Measurements from ENCODE around the gene REG1A.

REG1A gene

DNA sequence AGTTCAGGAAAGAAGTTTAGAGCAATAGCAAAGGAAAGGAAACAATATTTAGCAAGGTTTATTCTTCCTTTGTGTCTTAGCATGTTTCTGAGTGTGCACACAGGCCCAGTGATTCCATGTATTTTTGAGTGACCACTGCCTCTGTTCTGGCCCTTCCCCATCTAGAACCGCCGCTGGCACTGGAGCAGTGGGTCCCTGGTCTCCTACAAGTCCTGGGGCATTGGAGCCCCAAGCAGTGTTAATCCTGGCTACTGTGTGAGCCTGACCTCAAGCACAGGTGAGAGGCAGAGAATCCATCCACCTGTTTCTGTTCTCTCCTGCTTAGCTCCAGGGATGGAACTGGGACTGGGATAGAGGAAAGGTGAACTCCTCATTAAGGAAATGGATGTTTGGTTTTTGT is 2.4 kb downstream of the REG1A start:
- TF ChIP-seq, protein P1, sequence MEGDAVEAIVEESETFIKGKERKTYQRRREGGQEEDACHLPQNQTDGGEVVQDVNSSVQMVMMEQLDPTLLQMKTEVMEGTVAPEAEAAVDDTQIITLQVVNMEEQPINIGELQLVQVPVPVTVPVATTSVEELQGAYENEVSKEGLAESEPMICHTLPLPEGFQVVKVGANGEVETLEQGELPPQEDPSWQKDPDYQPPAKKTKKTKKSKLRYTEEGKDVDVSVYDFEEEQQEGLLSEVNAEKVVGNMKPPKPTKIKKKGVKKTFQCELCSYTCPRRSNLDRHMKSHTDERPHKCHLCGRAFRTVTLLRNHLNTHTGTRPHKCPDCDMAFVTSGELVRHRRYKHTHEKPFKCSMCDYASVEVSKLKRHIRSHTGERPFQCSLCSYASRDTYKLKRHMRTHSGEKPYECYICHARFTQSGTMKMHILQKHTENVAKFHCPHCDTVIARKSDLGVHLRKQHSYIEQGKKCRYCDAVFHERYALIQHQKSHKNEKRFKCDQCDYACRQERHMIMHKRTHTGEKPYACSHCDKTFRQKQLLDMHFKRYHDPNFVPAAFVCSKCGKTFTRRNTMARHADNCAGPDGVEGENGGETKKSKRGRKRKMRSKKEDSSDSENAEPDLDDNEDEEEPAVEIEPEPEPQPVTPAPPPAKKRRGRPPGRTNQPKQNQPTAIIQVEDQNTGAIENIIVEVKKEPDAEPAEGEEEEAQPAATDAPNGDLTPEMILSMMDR (conservative IDR thresholded peaks at IDR 0.05; ENCODE audit: control insufficient read depth, insufficient read depth, low read depth, low read length), result no peak
- no peak overlapping the region for H3K4me3 ChIP-seq (ENCODE audit: control insufficient read depth, low read depth, low read length)
- DNase-seq (ENCODE audit: low read depth), result no peak

DNA sequence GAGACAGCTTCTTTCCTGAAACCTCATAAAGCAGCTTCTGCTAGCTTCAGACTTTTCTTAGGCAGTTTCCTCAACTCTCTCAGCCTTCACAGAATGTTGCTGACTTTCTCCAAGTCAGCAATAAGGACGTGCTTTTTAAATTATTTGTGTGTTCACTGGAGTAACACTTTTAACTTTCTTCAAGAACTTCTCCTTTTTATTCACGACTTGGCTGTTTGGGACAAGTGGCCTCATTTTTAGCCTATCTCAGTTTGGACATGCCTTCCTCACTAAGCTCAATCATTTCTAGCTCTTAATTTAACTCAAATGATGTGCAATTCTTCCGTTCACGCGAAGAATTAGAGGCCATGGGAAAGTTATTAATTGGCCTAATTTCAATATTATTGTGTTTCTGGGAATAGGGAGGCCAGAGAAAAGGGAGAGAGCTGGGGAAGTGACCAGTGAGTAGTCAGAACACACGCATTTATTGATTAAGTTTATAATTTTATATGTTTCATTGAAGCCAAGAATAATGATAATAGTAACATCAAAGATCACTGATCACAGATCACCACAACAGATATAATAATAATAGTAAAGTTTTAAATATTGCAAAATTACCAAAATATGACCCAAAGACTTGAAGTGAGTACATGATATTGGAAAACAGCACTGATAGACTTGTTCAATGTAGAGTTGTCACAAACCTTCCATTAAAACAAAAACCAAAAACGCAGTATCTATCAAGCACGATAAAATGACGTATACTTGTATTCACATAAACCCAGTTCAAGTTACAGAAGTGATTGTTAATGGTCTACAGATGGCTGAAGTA is 4.8 kb downstream of the REG1A start:
- DNase-seq (ENCODE audit: low read depth), result no peak
- TF ChIP-seq, protein P1 (conservative IDR thresholded peaks at IDR 0.05; ENCODE audit: control insufficient read depth, insufficient read depth, low read depth, low read length), result no peak
- no peak overlapping the region for H3K4me3 ChIP-seq (ENCODE audit: control insufficient read depth, low read depth, low read length)

DNA sequence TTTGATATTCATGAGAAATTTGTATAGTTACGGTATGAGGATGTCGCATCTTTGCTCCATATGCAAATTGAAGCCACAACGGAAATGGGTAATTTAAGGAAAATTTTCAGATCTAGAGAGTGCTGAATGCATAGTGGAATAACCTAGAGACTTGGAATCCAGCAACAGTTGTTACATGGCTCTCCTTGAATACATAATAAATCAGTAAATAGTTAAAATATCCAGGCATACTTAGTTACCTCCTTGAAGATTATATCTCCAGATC is 5.4 kb downstream of the REG1A start:
- H3K4me3 ChIP-seq (ENCODE audit: control insufficient read depth, low read depth, low read length), result no peak overlapping the region
- DNase-seq (ENCODE audit: low read depth), result no peak
- TF ChIP-seq, protein P1 (conservative IDR thresholded peaks at IDR 0.05; ENCODE audit: control insufficient read depth, insufficient read depth, low read depth, low read length), result no peak

DNA sequence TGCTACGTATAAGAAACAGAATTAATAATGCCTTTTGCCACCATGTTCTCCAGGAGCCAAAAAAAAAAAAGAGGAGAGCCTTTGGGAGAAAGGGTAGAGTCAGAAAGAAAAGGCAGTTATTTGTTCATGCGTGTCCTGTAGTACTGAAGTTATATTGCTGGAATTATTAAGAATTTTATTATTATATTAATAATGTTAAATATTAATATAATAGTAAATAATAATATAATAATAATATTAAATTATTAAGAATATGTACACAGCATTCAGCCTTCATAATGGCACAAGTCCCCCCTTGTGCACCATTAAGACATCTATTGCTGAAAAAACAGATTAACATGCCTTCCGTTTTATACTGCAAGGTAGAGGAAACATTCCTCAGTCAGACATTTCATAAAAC is 8.1 kb downstream of the REG1A start:
- TF ChIP-seq, protein P1 (conservative IDR thresholded peaks at IDR 0.05; ENCODE audit: control insufficient read depth, insufficient read depth, low read depth, low read length), result no peak
- no peak overlapping the region for H3K4me3 ChIP-seq (ENCODE audit: control insufficient read depth, low read depth, low read length)
- no peak for DNase-seq (ENCODE audit: low read depth)

DNA sequence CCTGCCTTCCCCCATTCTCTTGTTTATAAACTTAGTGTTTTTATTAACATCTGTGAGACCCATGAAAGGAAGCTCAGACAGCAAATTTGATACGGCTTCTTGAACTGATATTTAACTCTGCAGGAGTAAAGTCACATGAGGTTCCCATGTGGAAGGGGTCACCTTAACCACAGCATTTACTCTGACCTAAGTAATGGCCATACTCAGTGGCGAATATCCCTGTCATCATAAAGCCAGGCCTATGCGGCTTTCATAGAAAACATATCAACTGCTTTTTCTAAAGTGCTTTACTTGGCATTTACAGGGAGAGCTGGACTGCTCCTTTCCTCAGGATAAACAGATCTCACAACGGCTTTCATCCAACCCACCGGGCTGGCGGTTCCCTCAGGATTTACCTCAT is 9.0 kb downstream of the REG1A start:
- no peak overlapping the region for H3K4me3 ChIP-seq (ENCODE audit: control insufficient read depth, low read depth, low read length)
- TF ChIP-seq, protein P1 (conservative IDR thresholded peaks at IDR 0.05; ENCODE audit: control insufficient read depth, insufficient read depth, low read depth, low read length), result no peak
- no peak for DNase-seq (ENCODE audit: low read depth)

DNA sequence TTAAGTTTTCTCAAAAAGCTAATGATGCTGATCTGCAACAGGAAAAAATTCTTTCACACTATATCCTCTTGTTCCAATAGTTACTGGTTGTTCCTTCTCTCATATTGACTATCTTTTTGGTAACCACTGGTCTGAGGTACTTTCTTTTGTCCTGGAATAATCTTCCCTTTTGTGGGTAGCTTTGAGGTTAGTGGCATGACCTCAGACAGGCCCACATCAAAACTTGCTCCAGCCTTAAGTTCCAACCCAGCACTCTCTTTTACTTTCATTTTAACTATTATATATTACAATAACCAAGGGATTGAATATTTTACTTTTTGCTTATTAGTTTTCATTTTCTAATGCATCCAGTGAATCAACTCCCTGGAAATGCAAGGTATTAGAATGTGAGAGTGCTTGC is 9.5 kb downstream of the REG1A start:
- TF ChIP-seq, protein P1 (conservative IDR thresholded peaks at IDR 0.05; ENCODE audit: control insufficient read depth, insufficient read depth, low read depth, low read length), result no peak
- no peak for DNase-seq (ENCODE audit: low read depth)
- H3K4me3 ChIP-seq (ENCODE audit: control insufficient read depth, low read depth, low read length), result no peak overlapping the region

DNA sequence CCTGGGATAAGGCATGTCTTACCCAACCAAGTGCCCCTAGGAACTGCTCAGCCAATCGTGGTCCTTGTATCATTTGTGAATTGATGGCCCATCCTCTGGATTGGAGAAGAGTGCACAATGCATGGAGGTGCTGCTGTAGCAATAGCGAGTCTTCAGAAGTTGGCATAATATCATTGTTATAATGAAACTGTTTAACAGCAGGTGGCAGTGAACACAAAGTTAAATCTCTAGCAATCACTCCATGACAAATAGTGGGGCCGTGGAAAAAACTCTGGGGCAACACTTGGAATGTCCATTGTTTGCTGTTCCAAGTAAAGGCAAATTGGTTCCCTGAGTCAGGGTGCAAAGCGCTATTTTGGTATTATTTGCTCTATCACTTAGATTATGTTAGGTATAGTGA is 11.4 kb downstream of the REG1A start:
- no peak for DNase-seq (ENCODE audit: low read depth)
- no peak overlapping the region for H3K4me3 ChIP-seq (ENCODE audit: control insufficient read depth, low read depth, low read length)
- TF ChIP-seq, protein P1 (conservative IDR thresholded peaks at IDR 0.05; ENCODE audit: control insufficient read depth, insufficient read depth, low read depth, low read length), result no peak
